ENCODE results near the gene ALDH8A1.

DNA sequence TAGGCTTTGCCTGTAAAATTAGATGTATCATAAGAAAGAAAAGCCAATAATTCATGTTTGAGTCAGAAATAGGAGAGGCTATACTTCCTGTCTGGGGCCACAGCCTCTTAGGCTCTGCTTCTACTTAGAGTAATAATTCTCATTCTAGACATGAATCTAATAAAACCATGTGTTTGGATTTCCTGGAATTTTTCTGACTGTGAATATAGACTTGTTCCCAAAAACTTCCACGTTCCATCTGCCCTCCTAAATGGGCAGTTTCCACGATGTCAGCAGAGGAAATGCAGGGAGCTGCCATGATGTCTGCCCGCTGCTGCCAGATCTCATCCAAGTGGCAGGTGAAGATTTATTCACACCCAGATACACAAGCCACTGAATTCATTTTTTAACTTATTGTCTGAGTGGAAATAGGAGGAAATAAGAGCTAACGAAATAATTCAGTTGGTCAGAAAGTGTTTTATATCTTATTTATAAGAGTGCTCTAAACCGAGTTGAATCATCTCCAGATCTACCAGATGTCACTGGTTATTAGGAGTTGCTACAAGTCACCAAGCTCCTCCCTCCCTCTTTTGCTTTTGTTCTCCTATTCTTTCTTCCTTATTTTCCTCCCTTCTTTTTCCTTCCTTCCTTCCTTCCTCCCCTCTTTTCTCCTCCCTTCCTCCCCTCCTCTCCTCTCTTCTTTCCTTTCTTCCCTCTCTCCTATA, 69.3 kb downstream of the ALDH8A1 start:
- TF ChIP-seq, protein P1, sequence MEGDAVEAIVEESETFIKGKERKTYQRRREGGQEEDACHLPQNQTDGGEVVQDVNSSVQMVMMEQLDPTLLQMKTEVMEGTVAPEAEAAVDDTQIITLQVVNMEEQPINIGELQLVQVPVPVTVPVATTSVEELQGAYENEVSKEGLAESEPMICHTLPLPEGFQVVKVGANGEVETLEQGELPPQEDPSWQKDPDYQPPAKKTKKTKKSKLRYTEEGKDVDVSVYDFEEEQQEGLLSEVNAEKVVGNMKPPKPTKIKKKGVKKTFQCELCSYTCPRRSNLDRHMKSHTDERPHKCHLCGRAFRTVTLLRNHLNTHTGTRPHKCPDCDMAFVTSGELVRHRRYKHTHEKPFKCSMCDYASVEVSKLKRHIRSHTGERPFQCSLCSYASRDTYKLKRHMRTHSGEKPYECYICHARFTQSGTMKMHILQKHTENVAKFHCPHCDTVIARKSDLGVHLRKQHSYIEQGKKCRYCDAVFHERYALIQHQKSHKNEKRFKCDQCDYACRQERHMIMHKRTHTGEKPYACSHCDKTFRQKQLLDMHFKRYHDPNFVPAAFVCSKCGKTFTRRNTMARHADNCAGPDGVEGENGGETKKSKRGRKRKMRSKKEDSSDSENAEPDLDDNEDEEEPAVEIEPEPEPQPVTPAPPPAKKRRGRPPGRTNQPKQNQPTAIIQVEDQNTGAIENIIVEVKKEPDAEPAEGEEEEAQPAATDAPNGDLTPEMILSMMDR (IDR thresholded peaks at IDR 0.05; ENCODE audit: insufficient read depth, low read depth, low read length), result no peak
- TF ChIP-seq EZH2 (IDR thresholded peaks at IDR 0.05; ENCODE audit: insufficient read depth, low read length), result no peak
